GM18505 (cell line): ENCODE results near the gene LZTFL1.
A peak's percentile ranks its signal among the peaks of the same experiment; 100 is the strongest.

Experiments used
- ATAC-seq: cut with Tn5 transposase; IDR thresholded peaks from one replicate; pipeline ENCODE4 v1.9.1; 2021; ENCODE audit not compliant: unreplicated experiment
- POLR2A ChIP-seq: IDR thresholded peaks from 4 replicates; pipeline ENCODE4 v1.6.1; 2011; ENCODE audit warnings: borderline replicate concordance; ENCODE audit not compliant: insufficient read depth, insufficient read length; ENCODE audit errors: extremely low read depth

The LZTFL1 gene

GRCh38 chr3:45848392-45848791 lies 6.5 kb upstream of the LZTFL1 start:
- no peak for ATAC-seq
- no peak for TF ChIP-seq POLR2A

GRCh38 chr3:45844616-45845015 lies 2.7 kb upstream of the LZTFL1 start:
- ATAC-seq = no peak
- TF ChIP-seq POLR2A = no peak

- ATAC-seq = no peak
- TF ChIP-seq POLR2A = no peak
These were observed 1.1 kb upstream of the LZTFL1 start for GRCh38 chr3:45842851-45843625.

- TF ChIP-seq POLR2A = no peak
- ATAC-seq = peak; percentile 25
These were observed 531 bp downstream of the LZTFL1 start for GRCh38 chr3:45841420-45841756.

GRCh38 chr3:45838466-45838865 lies 3.5 kb downstream of the LZTFL1 start:
- no peak for ATAC-seq
- no peak for TF ChIP-seq POLR2A

GRCh38 chr3:45832699-45833098 lies 9.2 kb downstream of the LZTFL1 start:
- ATAC-seq = no peak
- TF ChIP-seq POLR2A = no peak

- TF ChIP-seq POLR2A = no peak
- no peak for ATAC-seq
These were observed 11.8 kb downstream of the LZTFL1 start for GRCh38 chr3:45830121-45830520.

- TF ChIP-seq POLR2A = no peak
- no peak for ATAC-seq
These were observed 15.0 kb downstream of the LZTFL1 start for GRCh38 chr3:45826908-45827307.

- ATAC-seq = no peak
- TF ChIP-seq POLR2A = no peak
These were observed 15.6 kb downstream of the LZTFL1 start for GRCh38 chr3:45826321-45826720.

GRCh38 chr3:45821127-45821526 lies 20.8 kb downstream of the LZTFL1 start:
- no peak for TF ChIP-seq POLR2A
- no peak for ATAC-seq

- TF ChIP-seq POLR2A = no peak
- no peak for ATAC-seq
These were observed 22.4 kb downstream of the LZTFL1 start for GRCh38 chr3:45819543-45819942.

GRCh38 chr3:45817831-45818522 lies 23.9 kb downstream of the LZTFL1 start:
- ATAC-seq = no peak
- TF ChIP-seq POLR2A = no peak

GRCh38 chr3:45816544-45816943 lies 25.4 kb downstream of the LZTFL1 start:
- ATAC-seq = no peak
- TF ChIP-seq POLR2A = no peak

GRCh38 chr3:45814322-45814721 lies 27.6 kb downstream of the LZTFL1 start:
- no peak for ATAC-seq

More at GRCh38 chr3:45814322-45814721, 27.6 kb downstream of the LZTFL1 start:
- no peak for TF ChIP-seq POLR2A
